HepG2 (cell line): Measurements from ENCODE around the gene USP35. TPM values are rescaled to one million over a fixed set of nuclear protein-coding genes. Genes with fewer than 3 reads are reported as not detected.
A peak's percentile ranks its signal among the peaks of the same experiment; 100 is the strongest.

Experiments
- JDP2 ChIP-seq: sonication (generic); formaldehyde crosslinking; IDR thresholded peaks from 2 replicates; pipeline ENCODE4 v1.8.1; 2022; ENCODE audit warnings: missing genetic modification reagents, borderline replicate concordance
- NFE2L2 ChIP-seq: fragments of 150-350 bp; IDR thresholded peaks from 2 replicates; pipeline ENCODE4 v1.6.1; 2014; ENCODE audit warnings: low read length
- REPIN1 ChIP-seq: sonication (generic); formaldehyde crosslinking; IDR thresholded peaks from 2 replicates; pipeline ENCODE4 v1.8.0; 2022; ENCODE audit warnings: missing genetic modification reagents, low read depth, mild to moderate bottlenecking, borderline replicate concordance
- RERE ChIP-seq: IDR thresholded peaks from 2 replicates; pipeline ENCODE4 v1.6.1; 2016; ENCODE audit warnings: low read depth, missing genetic modification reagents, missing compliant biosample characterization
- RFX3 ChIP-seq: IDR thresholded peaks from 2 replicates; pipeline ENCODE4 v1.6.1; 2016; ENCODE audit warnings: missing biosample characterization, missing genetic modification reagents
- UBTF ChIP-seq: sonication (generic); formaldehyde crosslinking; IDR thresholded peaks from 2 replicates; pipeline ENCODE4 v1.4.0; 2020; ENCODE audit warnings: mild to moderate bottlenecking, missing genetic modification reagents
- ZMYM3 ChIP-seq: sonication (generic); formaldehyde crosslinking; IDR thresholded peaks from 2 replicates; pipeline ENCODE4 v1.5.1; 2020; ENCODE audit warnings: mild to moderate bottlenecking, missing genetic modification reagents
- ZNF407 ChIP-seq: sonication (generic); formaldehyde crosslinking; IDR thresholded peaks from one replicate; pipeline ENCODE4 v1.5.1; 2020; ENCODE audit warnings: mild to moderate bottlenecking, missing genetic modification reagents; ENCODE audit errors: not compliant biosample characterization
- ZNF629 ChIP-seq: sonication (generic); formaldehyde crosslinking; conservative IDR thresholded peaks from 2 replicates; pipeline ENCODE4 v1.5.0; 2020; ENCODE audit warnings: missing genetic modification reagents
- ZNF672 ChIP-seq: sonication (generic); formaldehyde crosslinking; IDR thresholded peaks from 2 replicates; pipeline ENCODE4 v1.8.1; 2022; ENCODE audit warnings: missing genetic modification reagents
- ZNF784 ChIP-seq: sonication (generic); formaldehyde crosslinking; IDR thresholded peaks from 2 replicates; pipeline ENCODE4 v1.5.1; 2020; ENCODE audit warnings: missing genetic modification reagents, mild to moderate bottlenecking, borderline replicate concordance
- polyA plus RNA-seq, 8 experiments: library from polyadenylated mRNA; depleted of rRNA in 3 of 8; stranded (reverse) in 7 of 8; unstranded in 1 of 8; fragments of >200 nt; fragmentation: Illumina TruSeq in 4 of 8; extraction: Trizol in 4 of 8; gene quantifications; 2 replicates each; pipeline versions ENCODE4 v1.2.1 to v1.2.3, GENCODE V29; 2011 to 2016; ENCODE audit warnings: low read depth in 4 of 8, missing spikeins in 1 of 8, mixed read lengths in 1 of 8; ENCODE audit not compliant: insufficient read depth in 1 of 8
- total RNA-seq, 5 experiments: library from RNA; depleted of rRNA; stranded (reverse); fragments of >200 nt; fragmentation: Illumina TruSeq; extraction: Trizol; gene quantifications; 2 replicates each; pipeline ENCODE4 v1.2.3, GENCODE V29; 2016; ENCODE audit warnings: low read depth in 1 of 5
- TF ChIP-seq, protein P1 (sequence below): sonication (generic); formaldehyde crosslinking; IDR thresholded peaks from 2 replicates; pipeline ENCODE4 v1.5.0; 2020; ENCODE audit warnings: mild to moderate bottlenecking, low read depth, missing genetic modification reagents, borderline replicate concordance

Gene USP35
- total and polyA plus RNA-seq, 2 of the 13 experiments (the other 11 are each of a cell fraction or from before 2014, with no cell fraction given), result 4.6 to 7.7 TPM

GRCh38 chr11:78216021-78216420 lies 27.3 kb downstream of the USP35 start (continued):
- TF ChIP-seq ZNF407 (CRISPR knock-in tag), result no peak
- no peak for TF ChIP-seq RFX3 (CRISPR knock-in tag)
- TF ChIP-seq RERE, result no peak
- no peak for TF ChIP-seq REPIN1 (CRISPR knock-in tag)
- TF ChIP-seq ZNF784 (CRISPR knock-in tag), result no peak
- no peak for TF ChIP-seq JDP2 (CRISPR knock-in tag)
- TF ChIP-seq ZNF672 (CRISPR knock-in tag), result no peak
- TF ChIP-seq ZNF629 (CRISPR knock-in tag), result peak; percentile 43
- no peak for TF ChIP-seq NFE2L2
- no peak for TF ChIP-seq UBTF (CRISPR knock-in tag)
- 0 out of 2 replicates have a peak, but pooled peaks have one; percentile 36 for TF ChIP-seq ZMYM3
- TF ChIP-seq, protein P1, sequence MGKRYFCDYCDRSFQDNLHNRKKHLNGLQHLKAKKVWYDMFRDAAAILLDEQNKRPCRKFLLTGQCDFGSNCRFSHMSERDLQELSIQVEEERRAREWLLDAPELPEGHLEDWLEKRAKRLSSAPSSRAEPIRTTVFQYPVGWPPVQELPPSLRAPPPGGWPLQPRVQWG (CRISPR knock-in tag), result no peak
